Testis (tissue), 3 donors: Measurements from ENCODE around the gene RNASE3. TPM values are rescaled to one million over a fixed set of nuclear protein-coding genes. Genes with fewer than 3 reads are reported as not detected.

ENCODE experiments used
- DNase-seq: peaks from one replicate; pipeline ENCODE4 v3.0.0-alpha.2; 2019
- H3K27ac ChIP-seq, 2 donors: fragments of 200-600 bp; sonication (generic); one replicate each; pipeline ENCODE4 v1.5.1; 2019
- H3K27me3 ChIP-seq: fragments of 200-600 bp; sonication (generic); one replicate; pipeline ENCODE4 v1.5.1; 2019
- H3K36me3 ChIP-seq: fragments of 200-600 bp; sonication (generic); one replicate; pipeline ENCODE4 v1.5.1; 2017; ENCODE audit warnings: low read depth; ENCODE audit errors: missing control alignments
- H3K4me1 ChIP-seq: fragments of 200-600 bp; sonication (generic); one replicate; pipeline ENCODE4 v1.5.1; 2019
- H3K4me3 ChIP-seq, 2 donors: fragments of 200-600 bp; sonication (generic); one replicate each; pipeline ENCODE4 v1.5.1; 2017 to 2019
- H3K9me3 ChIP-seq: fragments of 200-600 bp; sonication (generic); one replicate; pipeline ENCODE4 v1.5.1; 2017
- POLR2A ChIP-seq: fragments of 450-650 bp; IDR thresholded peaks from one replicate; pipeline ENCODE4 v1.6.1; 2017; ENCODE audit warnings: antibody characterized with exemption, mild to moderate bottlenecking, moderate library complexity
- WGBS, 2 donors: methylation state at CpG; one replicate each; pipeline ENCODE4 v1.1.5; 2018; 5-methylcytosine and 5-hydroxymethylcytosine counted together
- intact Hi-C: fragments of 100-400 bp; cut with DNase I; formaldehyde crosslinking; loops from one replicate; pipeline ENCODE4 v1.15.1; 2023; ENCODE audit warnings: low total_unique reads
- polyA plus RNA-seq: library from polyadenylated mRNA; stranded (reverse); fragments of 350-450 nt; fragmentation: Illumina TruSeq; extraction: RNeasy Lipid Tissue Mini Kit (QIAGEN cat#74804); gene quantifications from one replicate; pipeline ENCODE4 v1.2.3, GENCODE V29; 2014; ENCODE audit warnings: low read depth, low replicate concordance; ENCODE audit not compliant: insufficient read depth
- total RNA-seq, 2 donors: library from RNA; depleted of rRNA; stranded (reverse); fragments of >200 nt; gene quantifications; one replicate each; pipeline ENCODE4 v1.2.3, GENCODE V29; 2016
- TF ChIP-seq, protein P1 (sequence below), 3 experiments: fragments of 450-650 bp in 2 of 3; fragments of 200-600 bp in 1 of 3; sonication (generic) in 1 of 3; IDR thresholded peaks; one replicate each; pipeline ENCODE4 v1.5.1; 2016 to 2019; ENCODE audit warnings: antibody characterized with exemption in 3 of 3, mild to moderate bottlenecking in 2 of 3, moderate library complexity in 1 of 3

The RNASE3 gene
- total and polyA plus RNA-seq, 3 donors from 2014 or later: 0.50 to 1.4 (median 0.63) TPM

DNA sequence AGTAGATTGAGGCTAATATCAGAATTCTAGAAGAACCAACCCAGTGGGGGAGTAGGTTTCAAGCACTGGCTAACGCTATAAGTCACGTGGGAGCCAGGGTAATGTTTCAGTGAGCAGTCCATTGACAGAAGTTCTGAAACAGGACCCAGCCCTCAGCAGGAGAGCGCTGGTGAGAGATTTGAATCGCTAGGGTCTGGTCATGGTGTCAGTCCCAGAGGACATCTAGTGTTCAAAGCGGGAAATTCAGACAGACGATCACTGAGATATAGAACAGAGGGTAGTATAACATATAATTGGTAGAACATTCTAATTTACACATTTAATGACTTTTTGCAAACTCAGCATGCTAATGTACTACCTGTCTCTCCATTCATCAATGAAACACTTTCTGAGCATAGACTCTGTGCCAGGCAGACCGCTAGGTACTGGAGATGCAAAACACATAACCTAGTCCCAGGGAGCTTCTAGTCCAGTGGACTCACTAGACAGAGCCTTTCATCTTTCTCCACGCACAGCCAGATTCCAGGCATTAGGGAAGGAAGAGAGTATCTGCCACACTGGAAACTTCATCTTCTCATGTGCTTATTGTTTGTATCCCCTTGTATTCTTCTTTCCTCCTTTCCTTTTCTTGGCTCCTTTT is 35.4 kb upstream of the RNASE3 start:
- H3K4me1 ChIP-seq: no peaks in the 10 kb centered on the region
- no peaks in the 10 kb centered on the region for H3K36me3 ChIP-seq
- intact Hi-C loops: loop anchor here (10.0 kb wide), 1 partner anchor 161 kb away; no protein-coding TSS in a partner anchor
- H3K27me3 ChIP-seq: no peaks in the 10 kb centered on the region
- no peak overlapping the region for H3K4me3 ChIP-seq
- TF ChIP-seq POLR2A: no peak
- TF ChIP-seq, protein P1, sequence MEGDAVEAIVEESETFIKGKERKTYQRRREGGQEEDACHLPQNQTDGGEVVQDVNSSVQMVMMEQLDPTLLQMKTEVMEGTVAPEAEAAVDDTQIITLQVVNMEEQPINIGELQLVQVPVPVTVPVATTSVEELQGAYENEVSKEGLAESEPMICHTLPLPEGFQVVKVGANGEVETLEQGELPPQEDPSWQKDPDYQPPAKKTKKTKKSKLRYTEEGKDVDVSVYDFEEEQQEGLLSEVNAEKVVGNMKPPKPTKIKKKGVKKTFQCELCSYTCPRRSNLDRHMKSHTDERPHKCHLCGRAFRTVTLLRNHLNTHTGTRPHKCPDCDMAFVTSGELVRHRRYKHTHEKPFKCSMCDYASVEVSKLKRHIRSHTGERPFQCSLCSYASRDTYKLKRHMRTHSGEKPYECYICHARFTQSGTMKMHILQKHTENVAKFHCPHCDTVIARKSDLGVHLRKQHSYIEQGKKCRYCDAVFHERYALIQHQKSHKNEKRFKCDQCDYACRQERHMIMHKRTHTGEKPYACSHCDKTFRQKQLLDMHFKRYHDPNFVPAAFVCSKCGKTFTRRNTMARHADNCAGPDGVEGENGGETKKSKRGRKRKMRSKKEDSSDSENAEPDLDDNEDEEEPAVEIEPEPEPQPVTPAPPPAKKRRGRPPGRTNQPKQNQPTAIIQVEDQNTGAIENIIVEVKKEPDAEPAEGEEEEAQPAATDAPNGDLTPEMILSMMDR (IDR thresholded peaks at IDR 0.05): peak; percentile 64 to 80 (median 79)
- no peak overlapping the region for H3K27ac ChIP-seq
- H3K9me3 ChIP-seq: no peaks in the 10 kb centered on the region
- 25 to 32% methylated on average over 8 of the region's 8 CpGs for WGBS, 2 donors
- DNase-seq: peak; percentile 82

DNA sequence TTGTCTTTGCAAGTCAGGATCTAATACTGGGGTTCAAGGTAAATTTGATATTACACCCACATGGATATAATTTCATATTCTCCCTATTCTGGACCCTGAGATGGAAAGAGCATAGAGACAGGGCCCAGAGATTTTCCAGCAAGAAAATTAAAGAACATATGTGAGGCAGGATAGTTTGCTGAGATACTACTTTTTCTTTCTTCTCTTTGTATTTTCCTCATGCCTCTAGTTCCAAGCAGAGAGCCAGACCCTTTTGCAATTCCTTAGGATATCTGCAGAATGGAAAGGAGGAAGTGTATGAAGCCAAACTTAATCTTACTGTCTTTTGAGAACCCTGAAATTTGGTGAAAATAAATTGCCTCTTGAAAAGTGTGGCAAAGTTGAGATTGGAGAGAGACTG is 34.0 kb upstream of the RNASE3 start:
- intact Hi-C loops: loop anchor here (10.0 kb wide), 1 partner anchor 162 kb away; no protein-coding TSS in a partner anchor
- H3K27me3 ChIP-seq: no peaks in the 10 kb centered on the region
- no peaks in the 10 kb centered on the region for H3K36me3 ChIP-seq
- H3K4me3 ChIP-seq: no peak overlapping the region
- no peaks in the 10 kb centered on the region for H3K9me3 ChIP-seq
- H3K4me1 ChIP-seq: no peaks in the 10 kb centered on the region
- DNase-seq: no peak
- H3K27ac ChIP-seq: no peak overlapping the region
- no peak for TF ChIP-seq POLR2A
- TF ChIP-seq, protein P1 (IDR thresholded peaks at IDR 0.05): no peak

DNA sequence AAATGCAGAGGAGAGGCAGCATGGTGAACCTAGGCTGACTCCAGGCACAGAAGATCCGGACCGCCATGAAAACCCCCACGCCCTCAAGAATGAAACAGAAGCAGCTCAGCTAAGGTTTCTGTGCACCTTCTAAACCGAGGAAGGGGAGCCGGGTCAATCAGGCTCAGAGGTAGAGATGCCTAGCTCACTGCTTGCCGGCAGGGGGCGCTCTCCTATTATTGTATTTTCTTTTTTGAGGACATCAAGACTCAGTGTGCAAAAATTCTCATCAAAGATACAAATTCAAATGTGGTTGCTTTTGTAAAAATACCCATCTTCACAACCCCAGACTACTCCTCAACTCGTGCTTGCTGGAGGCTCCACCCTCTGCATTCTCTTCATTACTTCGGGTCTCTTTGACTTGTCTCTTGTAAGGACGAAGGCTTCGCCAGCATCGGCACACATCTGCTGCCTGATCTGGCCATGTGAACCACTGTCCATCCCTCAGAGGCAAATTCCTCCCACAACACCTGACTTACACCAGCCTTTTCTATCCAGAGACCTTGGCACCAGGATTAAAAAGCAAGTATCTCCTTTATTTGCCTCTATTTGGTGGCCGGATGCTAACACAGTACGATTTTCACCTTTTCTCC is 33.4 kb upstream of the RNASE3 start:
- TF ChIP-seq POLR2A: no peak
- TF ChIP-seq, protein P1 (IDR thresholded peaks at IDR 0.05): peak; percentile 85 to 96 (median 95)
- Histone ChIP-seq H3K36me3 (no peaks in the 10 kb centered on the region), H3K9me3 (no peaks in the 10 kb centered on the region), H3K4me1 (no peaks in the 10 kb centered on the region), H3K27ac (no peak overlapping the region), H3K27me3 (no peaks in the 10 kb centered on the region), H3K4me3 (no peak overlapping the region)
- DNase-seq: peak; percentile 88
- intact Hi-C loops: loop anchor here (10.0 kb wide), 1 partner anchor 163 kb away; no protein-coding TSS in a partner anchor
- 16 to 18% methylated on average over 14 of the region's 14 CpGs for WGBS, 2 donors

DNA sequence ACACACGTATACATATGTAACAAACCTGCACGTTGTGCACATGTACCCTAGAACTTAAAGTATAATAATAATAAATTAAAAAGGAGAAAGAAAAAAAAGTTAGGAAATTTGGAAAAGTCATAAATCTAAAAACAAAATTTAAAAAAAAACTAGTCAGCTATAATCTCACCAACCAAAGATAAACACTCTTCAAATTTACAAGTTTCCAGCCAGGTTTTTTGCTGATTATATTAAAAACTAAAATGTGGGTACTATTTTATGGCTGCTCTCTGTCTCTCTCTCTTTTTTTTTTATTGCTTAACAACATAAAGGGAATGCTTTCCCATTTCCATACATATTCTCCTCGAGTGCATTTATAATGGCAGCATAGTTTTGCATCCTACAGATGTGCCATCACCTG is 25.0 kb upstream of the RNASE3 start:
- Histone ChIP-seq H3K27me3 (no peaks in the 10 kb centered on the region), H3K9me3 (no peaks in the 10 kb centered on the region), H3K4me1 (peaks cover 3% of the 10 kb centered on the region), H3K27ac (no peak overlapping the region), H3K36me3 (no peaks in the 10 kb centered on the region), H3K4me3 (no peak overlapping the region)
- TF ChIP-seq POLR2A: no peak
- TF ChIP-seq, protein P1 (IDR thresholded peaks at IDR 0.05): no peak
- WGBS, 2 donors: 82 to 85% methylated on average over 3 of the region's 3 CpGs
- no peak for DNase-seq
- intact Hi-C loops: no loop called here
